Adipose tissue (tissue), 3 donors: ENCODE results near the gene AQP7. TPM values are rescaled to one million over a fixed set of nuclear protein-coding genes. Genes with fewer than 3 reads are reported as not detected.
"Not testable (repeated sequence)": the region's sequence is repeated elsewhere in the genome, so short reads cannot be mapped to it uniquely, and the experiment has no call there.

ENCODE experiments used
- H3K27ac ChIP-seq: one replicate; pipeline ENCODE4 v1.5.1; 2013; ENCODE audit warnings: low read depth, low read length
- WGBS, 3 donors: extraction: QIAGEN DNeasy Blood & Tissue Kit; methylation state at CpG; one replicate each; pipeline ENCODE4 v1.1.7; 2013; 5-methylcytosine and 5-hydroxymethylcytosine counted together
- polyA plus RNA-seq, 3 donors: library from polyadenylated mRNA; stranded (reverse); fragments of 200-250 nt; gene quantifications; one replicate each; pipeline ENCODE4 v1.2.3, GENCODE V29; 2013
- donor health status: healthy with polysubstance abuse.
- donor health status: Bipolar disorder and iron deficiency.
- donor health status: healthy.

Gene AQP7
- polyA plus RNA-seq, 3 donors = 42.7 to 548 (median 258) TPM

GRCh38 chr9:33407061-33407460 lies 4.7 kb upstream of the AQP7 start:
- WGBS, 3 donors = 83 to 98% (median 97%) methylated on average over 3 of the region's 3 CpGs
- no peak overlapping the region for H3K27ac ChIP-seq

DNA sequence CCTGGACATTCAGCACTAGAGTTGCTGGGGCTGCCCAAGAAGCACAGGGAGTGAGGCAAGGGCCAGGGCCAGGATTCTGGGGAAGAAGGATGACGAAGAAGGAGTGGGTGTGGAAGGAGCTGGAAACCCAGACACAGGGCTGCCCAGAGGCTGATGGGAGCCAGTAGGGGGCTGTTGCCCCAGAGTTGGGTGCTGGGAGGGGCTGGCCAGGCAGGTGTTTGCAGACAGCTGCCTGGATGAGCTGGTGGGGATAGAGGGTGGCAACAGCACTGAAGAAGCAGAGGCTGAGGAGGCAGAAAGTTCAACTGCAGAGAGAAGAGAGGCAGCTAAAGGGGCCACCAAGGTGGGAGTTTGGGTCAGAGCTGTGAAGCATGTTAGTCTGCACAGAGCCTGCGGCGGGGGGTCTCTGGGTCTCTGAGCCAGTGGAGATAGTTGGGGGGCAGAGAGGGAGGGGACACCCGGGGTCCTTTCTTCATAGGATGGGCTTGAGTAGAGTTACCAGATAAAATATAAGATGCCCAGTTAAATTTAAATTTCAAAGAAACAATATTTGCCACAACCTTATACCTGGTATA lies 2.5 kb upstream of the AQP7 start:
- no peak overlapping the region for H3K27ac ChIP-seq
- WGBS, 3 donors = 77 to 87% (median 79%) methylated on average over 4 of the region's 4 CpGs

GRCh38 chr9:33403941-33404787 lies 1.8 kb upstream of the AQP7 start:
- no peak overlapping the region for H3K27ac ChIP-seq
- WGBS, 3 donors = 74 to 77% (median 75%) methylated on average over 17 of the region's 17 CpGs

DNA sequence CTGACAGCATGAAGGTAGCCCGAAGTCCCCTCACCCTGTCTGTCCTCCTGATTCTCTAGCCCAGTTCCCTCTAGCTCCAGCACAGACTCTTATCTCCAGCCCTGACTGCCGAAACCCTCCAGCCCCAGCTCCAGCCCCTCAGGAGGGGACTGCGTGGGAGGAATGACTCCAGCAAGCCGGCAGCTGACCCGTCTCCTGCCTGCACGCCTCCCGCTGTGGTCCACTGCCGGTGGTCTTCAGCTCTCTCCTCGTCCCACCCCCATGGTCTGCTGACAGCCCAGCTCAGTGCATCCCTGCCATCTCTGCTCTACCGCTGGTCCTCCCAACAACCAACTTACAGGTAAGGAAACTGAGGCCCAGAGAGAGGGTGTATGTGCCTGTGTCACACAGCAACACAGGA lies 559 bp downstream of the AQP7 start:
- H3K27ac ChIP-seq = not testable (repeated sequence)
- WGBS, 3 donors = 38 to 66% (median 54%) methylated on average over 6 to 9 of the region's 10 CpGs

- WGBS, 3 donors = 78 to 89% (median 86%) methylated on average over 4 of the region's 4 CpGs
- H3K27ac ChIP-seq = not testable (repeated sequence)
Observed at GRCh38 chr9:33399047-33399446, 3.3 kb downstream of the AQP7 start.

GRCh38 chr9:33397801-33398200 lies 4.6 kb downstream of the AQP7 start:
- 50 to 67% (median 51%) methylated on average over 3 of the region's 4 CpGs for WGBS, 3 donors
- H3K27ac ChIP-seq = not testable (repeated sequence)

GRCh38 chr9:33395159-33395879 lies 7.0 kb downstream of the AQP7 start:
- 48 to 89% (median 79%) methylated on average over 15 of the region's 15 CpGs for WGBS, 3 donors
- not testable (repeated sequence) for H3K27ac ChIP-seq

GRCh38 chr9:33393986-33394385 lies 8.4 kb downstream of the AQP7 start:
- 55 to 68% (median 59%) methylated on average over 3 of the region's 3 CpGs for WGBS, 3 donors
- not testable (repeated sequence) for H3K27ac ChIP-seq

GRCh38 chr9:33393581-33393980 lies 8.8 kb downstream of the AQP7 start:
- WGBS, 3 donors = 66 to 72% (median 71%) methylated on average over 11 of the region's 11 CpGs
- no peak overlapping the region for H3K27ac ChIP-seq

DNA sequence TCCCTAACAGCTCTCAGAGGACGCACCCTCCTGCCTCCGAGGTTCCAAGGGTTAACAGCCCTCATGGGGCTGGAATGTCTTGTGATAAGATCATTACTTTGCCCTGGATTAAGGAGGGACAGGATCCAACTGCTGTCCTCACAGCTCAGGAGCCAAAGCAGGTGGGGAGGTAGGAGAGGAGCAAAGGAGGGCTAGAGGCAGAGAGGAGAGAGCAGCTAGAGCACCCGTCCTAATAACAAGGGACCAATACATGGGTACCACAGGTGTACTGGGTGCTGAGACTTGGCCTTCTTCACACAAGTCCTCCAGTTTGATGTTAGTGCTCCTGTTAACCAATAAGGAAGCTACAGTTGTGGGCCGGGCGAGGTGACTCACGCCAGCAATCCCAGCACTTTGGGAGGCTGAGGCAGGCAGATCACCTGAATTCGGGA lies 9.8 kb downstream of the AQP7 start:
- H3K27ac ChIP-seq = not testable (repeated sequence)
- WGBS, 3 donors = 64 to 74% (median 70%) methylated on average over 7 of the region's 7 CpGs

- WGBS, 3 donors = 11 to 28% (median 26%) methylated on average over 3 to 9 of the region's 9 CpGs
- not testable (repeated sequence) for H3K27ac ChIP-seq
Observed at GRCh38 chr9:33391111-33391771, 11.1 kb downstream of the AQP7 start.

DNA sequence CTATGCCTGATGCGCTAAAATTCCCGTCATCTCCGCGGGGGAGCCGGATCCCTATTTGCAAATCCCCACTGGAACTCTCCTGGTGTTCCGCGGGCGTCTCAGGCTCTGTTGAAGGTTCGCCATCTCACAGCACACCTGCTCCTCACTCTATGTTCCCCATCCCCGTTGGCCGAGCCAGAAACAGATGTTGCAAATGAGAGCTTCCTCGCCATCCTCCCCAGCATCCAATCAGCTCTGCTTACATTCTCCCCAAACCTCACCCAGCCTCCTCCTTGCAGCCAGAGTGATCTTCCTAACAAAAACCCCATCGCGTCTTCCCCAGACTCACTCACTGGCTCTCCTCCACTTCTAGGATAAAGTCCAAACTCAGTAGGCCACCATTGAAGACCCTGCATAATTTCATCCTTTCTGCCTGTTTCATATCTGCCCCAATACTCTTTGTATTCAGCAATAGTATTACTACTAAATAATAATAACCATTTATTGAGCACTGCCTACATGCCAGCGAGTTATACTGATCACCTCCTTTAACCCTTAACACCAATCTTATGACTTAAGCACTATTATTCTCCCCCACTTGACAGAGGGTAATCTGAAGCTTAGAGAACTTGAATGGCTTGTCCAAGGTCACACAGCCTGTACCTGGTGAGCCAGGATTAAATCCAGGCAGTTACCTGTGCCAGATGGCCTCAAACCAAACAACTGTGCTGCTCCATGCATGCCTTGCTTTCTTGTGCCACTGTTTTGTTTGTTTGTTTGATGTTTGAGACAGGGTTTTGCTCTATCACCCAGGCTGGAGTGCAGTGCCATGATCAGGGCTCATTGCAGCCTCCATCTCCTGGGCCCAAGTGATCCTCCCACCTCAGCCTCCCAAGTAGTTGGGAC lies 14.0 kb downstream of the AQP7 start:
- 76 to 81% (median 78%) methylated on average over 15 of the region's 15 CpGs for WGBS, 3 donors
- no peak overlapping the region for H3K27ac ChIP-seq

DNA sequence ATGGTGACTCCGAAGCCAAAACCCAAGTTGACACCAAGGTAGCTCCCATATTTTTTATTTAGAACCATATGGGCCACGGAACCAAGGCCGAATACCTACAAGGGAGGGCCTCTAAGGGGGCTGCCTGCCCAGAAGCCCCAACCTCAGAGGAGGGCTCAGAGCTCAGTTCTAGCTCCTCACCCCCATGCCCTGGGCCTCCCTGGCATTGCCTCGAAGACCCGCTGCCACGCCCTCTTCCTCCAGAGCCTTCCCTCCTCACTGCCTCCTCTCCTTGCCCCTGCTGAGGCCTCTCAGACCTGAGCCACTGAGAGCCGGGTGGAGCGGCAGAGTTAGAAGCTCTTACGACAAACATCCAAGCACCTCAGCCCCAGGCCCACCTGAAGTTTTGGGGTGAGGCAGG lies 15.4 kb downstream of the AQP7 start:
- H3K27ac ChIP-seq = not testable (repeated sequence)
- 85% methylated on average over 9 of the region's 9 CpGs for WGBS, 3 donors

DNA sequence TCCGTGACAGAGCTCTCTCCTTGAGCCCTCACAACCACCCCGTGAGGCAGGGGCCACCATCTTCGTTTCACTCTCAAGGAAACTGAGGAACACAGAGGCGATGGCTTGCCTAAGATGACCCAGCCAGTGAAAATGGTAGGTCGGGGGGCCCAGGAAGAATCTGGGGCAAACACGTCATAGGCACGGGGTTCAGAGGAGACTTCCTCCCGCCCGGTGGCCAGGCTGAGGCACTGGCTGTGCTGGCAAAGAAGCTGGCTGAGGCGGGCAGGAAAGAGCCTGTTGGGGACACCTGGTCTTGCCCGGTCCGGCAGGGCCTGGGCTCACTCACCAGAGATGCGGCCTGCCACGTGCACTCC lies 15.7 kb downstream of the AQP7 start:
- not testable (repeated sequence) for H3K27ac ChIP-seq
- WGBS, 3 donors = 76 to 87% (median 76%) methylated on average over 5 to 14 of the region's 14 CpGs

GRCh38 chr9:33385979-33386640 lies 16.3 kb downstream of the AQP7 start:
- WGBS, 3 donors = 73 to 89% (median 81%) methylated on average over 22 to 23 of the region's 23 CpGs
- H3K27ac ChIP-seq = not testable (repeated sequence)

GRCh38 chr9:33385536-33385935 lies 16.8 kb downstream of the AQP7 start:
- whole genome bisulfite sequencing, 3 donors = 93 to 96% (median 95%) methylated on average over 11 of the region's 11 CpGs
- not testable (repeated sequence) for H3K27ac ChIP-seq

DNA sequence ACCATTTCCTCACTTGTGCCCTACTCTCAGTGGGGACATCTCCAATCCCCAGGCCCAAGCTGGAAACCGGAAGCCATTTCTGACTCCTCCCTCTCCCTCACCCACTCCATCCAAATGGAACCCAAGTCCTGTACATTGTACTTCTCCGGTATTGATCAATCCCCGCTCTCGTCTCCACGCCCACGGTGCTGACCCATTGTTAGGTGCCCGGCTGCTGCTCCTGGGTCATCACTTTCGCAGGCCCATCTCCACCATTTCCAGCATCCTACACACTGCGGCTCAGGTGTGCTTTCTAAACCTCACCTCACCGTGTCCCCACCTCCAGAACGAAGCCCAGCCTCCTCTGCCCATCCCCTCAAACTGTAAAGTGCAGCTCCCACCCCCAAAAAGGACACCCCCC lies 19.0 kb downstream of the AQP7 start:
- H3K27ac ChIP-seq = not testable (repeated sequence)
- 90 to 92% (median 91%) methylated on average over 11 of the region's 11 CpGs for WGBS, 3 donors
